Measurements from ENCODE around the gene TRPM3.

GRCh38 chr9:70901746-70902145 lies 219.7 kb downstream of the TRPM3 start:
- TF ChIP-seq CTCF (IDR thresholded peaks at IDR 0.05), result no peak
- TF ChIP-seq POLR2AphosphoS5 (IDR thresholded peaks at IDR 0.05; ENCODE audit: insufficient read depth in 1 of 2, low read depth in 1 of 2), result no peak

Data from vagina (tissue), 2 donors.